Upper lobe of right lung (tissue), 1 donor: ENCODE results near the gene BMP4. TPM values are rescaled to one million over a fixed set of nuclear protein-coding genes. Genes with fewer than 3 reads are reported as not detected.

ENCODE experiments used
- ATAC-seq: fragments of 200-7000 bp; cut with Tn5 transposase; one replicate; pipeline ENCODE4 v1.9.1; 2020; ENCODE audit warnings: mild to moderate bottlenecking, moderate library complexity
- DNase-seq: peaks from one replicate; pipeline ENCODE4 v3.0.0-alpha.2; 2020
- H3K27ac ChIP-seq: fragments of 200-600 bp; one replicate; pipeline ENCODE4 v1.8.0; 2022
- H3K27me3 ChIP-seq: fragments of 200-600 bp; one replicate; pipeline ENCODE4 v1.8.0; 2022; ENCODE audit warnings: mild to moderate bottlenecking
- H3K36me3 ChIP-seq: fragments of 200-600 bp; one replicate; pipeline ENCODE4 v1.8.0; 2022
- H3K4me1 ChIP-seq: fragments of 200-600 bp; one replicate; pipeline ENCODE4 v1.8.0; 2022
- H3K4me3 ChIP-seq: fragments of 200-600 bp; one replicate; pipeline ENCODE4 v1.8.0; 2022; ENCODE audit warnings: mild to moderate bottlenecking
- H3K9me3 ChIP-seq: fragments of 200-600 bp; one replicate; pipeline ENCODE4 v1.8.0; 2022
- intact Hi-C: fragments of 100-400 bp; cut with DNase I; formaldehyde crosslinking; loops from one replicate; pipeline ENCODE4 v1.11.0; 2022
- total RNA-seq: library from RNA; stranded (reverse); fragmentation: NEBNext Ultra II Directional; extraction: Animal tissue kit (Norgen Biotek cat#: 25700); gene quantifications from one replicate; pipeline ENCODE4 v1.2.1, GENCODE V29; 2021
- TF ChIP-seq, protein P1 (sequence below): fragments of 200-600 bp; IDR thresholded peaks from one replicate; pipeline ENCODE4 v1.8.0; 2022; ENCODE audit warnings: antibody characterized with exemption
- donor health status: DM: no; HTN: yes; CAD: no; lungs with severe emphysema.

The BMP4 gene
- total RNA-seq, 1 donor from 2014 or later: 12.3 TPM

GRCh38 chr14:53982546-53982945 is 25.9 kb upstream of the BMP4 start:
- H3K27ac ChIP-seq: no peak overlapping the region

DNA sequence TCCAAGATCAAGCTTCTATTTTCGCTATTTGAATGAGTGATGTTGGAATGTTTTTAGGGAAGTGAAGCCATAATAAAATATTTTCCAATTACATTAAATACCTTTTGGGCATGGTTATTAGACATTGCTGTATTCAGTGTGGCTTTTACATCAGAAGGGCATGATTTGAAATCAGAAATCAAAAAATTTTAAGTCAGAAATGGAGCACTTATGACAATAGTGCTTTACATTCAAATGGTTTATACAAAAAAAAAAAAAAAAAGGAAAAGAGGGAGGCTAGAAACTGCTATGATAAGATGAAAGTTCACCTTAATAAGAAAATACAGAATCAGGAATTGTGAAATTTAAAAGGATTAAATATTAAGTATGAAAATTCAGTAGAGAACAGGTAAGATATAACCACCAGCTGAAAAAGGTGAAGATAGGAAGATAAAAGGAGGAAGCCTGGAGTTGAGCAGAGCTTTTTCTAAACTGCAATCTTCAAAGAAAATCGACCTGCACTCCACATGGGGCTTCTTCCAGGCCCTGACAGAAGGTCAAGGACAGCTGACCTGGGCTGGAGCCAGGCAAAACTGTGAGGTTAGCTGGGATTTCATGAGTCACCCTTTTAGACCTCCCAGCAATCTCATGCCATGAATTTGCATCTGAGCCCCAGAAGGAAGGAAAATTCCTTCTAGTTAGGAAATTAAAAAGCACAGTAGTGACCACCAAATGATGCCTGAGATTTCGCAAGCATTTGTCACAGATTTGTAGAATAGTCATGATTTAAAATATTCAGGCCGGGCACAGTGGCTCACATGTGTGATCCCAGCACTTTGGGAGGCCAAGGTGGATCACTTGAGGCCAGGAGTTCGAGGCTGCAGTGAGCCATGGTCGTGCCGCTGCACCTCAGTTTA is 23.4 kb upstream of the BMP4 start:
- TF ChIP-seq, protein P1, sequence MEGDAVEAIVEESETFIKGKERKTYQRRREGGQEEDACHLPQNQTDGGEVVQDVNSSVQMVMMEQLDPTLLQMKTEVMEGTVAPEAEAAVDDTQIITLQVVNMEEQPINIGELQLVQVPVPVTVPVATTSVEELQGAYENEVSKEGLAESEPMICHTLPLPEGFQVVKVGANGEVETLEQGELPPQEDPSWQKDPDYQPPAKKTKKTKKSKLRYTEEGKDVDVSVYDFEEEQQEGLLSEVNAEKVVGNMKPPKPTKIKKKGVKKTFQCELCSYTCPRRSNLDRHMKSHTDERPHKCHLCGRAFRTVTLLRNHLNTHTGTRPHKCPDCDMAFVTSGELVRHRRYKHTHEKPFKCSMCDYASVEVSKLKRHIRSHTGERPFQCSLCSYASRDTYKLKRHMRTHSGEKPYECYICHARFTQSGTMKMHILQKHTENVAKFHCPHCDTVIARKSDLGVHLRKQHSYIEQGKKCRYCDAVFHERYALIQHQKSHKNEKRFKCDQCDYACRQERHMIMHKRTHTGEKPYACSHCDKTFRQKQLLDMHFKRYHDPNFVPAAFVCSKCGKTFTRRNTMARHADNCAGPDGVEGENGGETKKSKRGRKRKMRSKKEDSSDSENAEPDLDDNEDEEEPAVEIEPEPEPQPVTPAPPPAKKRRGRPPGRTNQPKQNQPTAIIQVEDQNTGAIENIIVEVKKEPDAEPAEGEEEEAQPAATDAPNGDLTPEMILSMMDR: no peak
- DNase-seq (no peak), ATAC-seq (no peak)
- intact Hi-C loops: no loop called here
- Histone ChIP-seq H3K36me3 (no peaks in the 10 kb centered on the region), H3K4me1 (no peaks in the 10 kb centered on the region), H3K27me3 (no peaks in the 10 kb centered on the region), H3K27ac (no peak overlapping the region), H3K4me3 (no peak overlapping the region), H3K9me3 (no peaks in the 10 kb centered on the region)

More at GRCh38 chr14:53982546-53982945, 25.9 kb upstream of the BMP4 start:
- Histone ChIP-seq H3K36me3 (no peaks in the 10 kb centered on the region), H3K9me3 (no peaks in the 10 kb centered on the region), H3K27me3 (no peaks in the 10 kb centered on the region), H3K4me1 (no peaks in the 10 kb centered on the region), H3K4me3 (no peak overlapping the region)
- no peak for ATAC-seq
- DNase-seq: no peak
- TF ChIP-seq, protein P1: no peak
- intact Hi-C loops: no loop called here

GRCh38 chr14:53979113-53979681 is 22.6 kb upstream of the BMP4 start:
- ATAC-seq (no peak), DNase-seq (no peak)
- no peaks in the 10 kb centered on the region for H3K4me1 ChIP-seq
- no peaks in the 10 kb centered on the region for H3K9me3 ChIP-seq
- H3K27me3 ChIP-seq: no peaks in the 10 kb centered on the region
- no peaks in the 10 kb centered on the region for H3K36me3 ChIP-seq
- TF ChIP-seq, protein P1: no peak
- intact Hi-C loops: no loop called here
- no peak overlapping the region for H3K4me3 ChIP-seq
- H3K27ac ChIP-seq: no peak overlapping the region

GRCh38 chr14:53978194-53978593 is 21.6 kb upstream of the BMP4 start:
- H3K4me3 ChIP-seq: no peak overlapping the region
- no peak overlapping the region for H3K27ac ChIP-seq
- no peaks in the 10 kb centered on the region for H3K4me1 ChIP-seq
- no peaks in the 10 kb centered on the region for H3K9me3 ChIP-seq
- TF ChIP-seq, protein P1: no peak
- ATAC-seq (no peak), DNase-seq (no peak)
- no peaks in the 10 kb centered on the region for H3K27me3 ChIP-seq
- H3K36me3 ChIP-seq: no peaks in the 10 kb centered on the region
- intact Hi-C loops: no loop called here

GRCh38 chr14:53975444-53975843 is 18.8 kb upstream of the BMP4 start:
- Histone ChIP-seq H3K4me1 (no peaks in the 10 kb centered on the region), H3K27ac (no peak overlapping the region), H3K36me3 (no peaks in the 10 kb centered on the region), H3K27me3 (no peaks in the 10 kb centered on the region), H3K4me3 (no peak overlapping the region), H3K9me3 (no peaks in the 10 kb centered on the region)
- ATAC-seq (no peak), DNase-seq (no peak)
- TF ChIP-seq, protein P1: no peak
- intact Hi-C loops: no loop called here
